Activated T-cell treated with anti-CD3 and anti-CD28 coated beads, Interleukin-2, amount 50 U/mL, for 4 hours (primary cell): ENCODE data around the gene ASPHD2. TPM values are rescaled to one million over a fixed set of nuclear protein-coding genes. Genes with fewer than 3 reads are reported as not detected.

Experiments used
- ATAC-seq, 2 donors: fragments of 200-7000 bp; cut with Tn5 transposase; one replicate each; pipeline ENCODE4 v1.10.0; 2021
- DNase-seq: peaks from one replicate; pipeline ENCODE4 v3.0.0-alpha.2; 2020
- H3K27me3 Mint-ChIP-seq: one replicate; pipeline ENCODE4 v1.8.0; 2021; ENCODE audit warnings: low read depth, mixed read lengths
- H3K36me3 Mint-ChIP-seq: one replicate; pipeline ENCODE4 v1.8.0; 2022; ENCODE audit warnings: mixed read lengths; ENCODE audit not compliant: insufficient read depth
- H3K4me1 Mint-ChIP-seq: one replicate; pipeline ENCODE4 v1.8.0; 2021; ENCODE audit warnings: low read depth, mixed read lengths
- H3K4me3 Mint-ChIP-seq: one replicate; pipeline ENCODE4 v1.8.0; 2021; ENCODE audit warnings: mild to moderate bottlenecking, moderate library complexity, mixed read lengths
- H3K9me3 Mint-ChIP-seq: one replicate; pipeline ENCODE4 v1.8.0; 2021; ENCODE audit warnings: mixed read lengths
- total RNA-seq, 3 donors: library from RNA; stranded (reverse); gene quantifications; one replicate each; pipeline ENCODE4 v1.2.1, GENCODE V29; 2021

Gene ASPHD2, protein sequence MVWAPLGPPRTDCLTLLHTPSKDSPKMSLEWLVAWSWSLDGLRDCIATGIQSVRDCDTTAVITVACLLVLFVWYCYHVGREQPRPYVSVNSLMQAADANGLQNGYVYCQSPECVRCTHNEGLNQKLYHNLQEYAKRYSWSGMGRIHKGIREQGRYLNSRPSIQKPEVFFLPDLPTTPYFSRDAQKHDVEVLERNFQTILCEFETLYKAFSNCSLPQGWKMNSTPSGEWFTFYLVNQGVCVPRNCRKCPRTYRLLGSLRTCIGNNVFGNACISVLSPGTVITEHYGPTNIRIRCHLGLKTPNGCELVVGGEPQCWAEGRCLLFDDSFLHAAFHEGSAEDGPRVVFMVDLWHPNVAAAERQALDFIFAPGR
- 10 to 100 TPM in 1 of 3 donors, 1 to 10 TPM in 2; 8.2 to 10.4 (median 8.9) TPM for total RNA-seq

DNA sequence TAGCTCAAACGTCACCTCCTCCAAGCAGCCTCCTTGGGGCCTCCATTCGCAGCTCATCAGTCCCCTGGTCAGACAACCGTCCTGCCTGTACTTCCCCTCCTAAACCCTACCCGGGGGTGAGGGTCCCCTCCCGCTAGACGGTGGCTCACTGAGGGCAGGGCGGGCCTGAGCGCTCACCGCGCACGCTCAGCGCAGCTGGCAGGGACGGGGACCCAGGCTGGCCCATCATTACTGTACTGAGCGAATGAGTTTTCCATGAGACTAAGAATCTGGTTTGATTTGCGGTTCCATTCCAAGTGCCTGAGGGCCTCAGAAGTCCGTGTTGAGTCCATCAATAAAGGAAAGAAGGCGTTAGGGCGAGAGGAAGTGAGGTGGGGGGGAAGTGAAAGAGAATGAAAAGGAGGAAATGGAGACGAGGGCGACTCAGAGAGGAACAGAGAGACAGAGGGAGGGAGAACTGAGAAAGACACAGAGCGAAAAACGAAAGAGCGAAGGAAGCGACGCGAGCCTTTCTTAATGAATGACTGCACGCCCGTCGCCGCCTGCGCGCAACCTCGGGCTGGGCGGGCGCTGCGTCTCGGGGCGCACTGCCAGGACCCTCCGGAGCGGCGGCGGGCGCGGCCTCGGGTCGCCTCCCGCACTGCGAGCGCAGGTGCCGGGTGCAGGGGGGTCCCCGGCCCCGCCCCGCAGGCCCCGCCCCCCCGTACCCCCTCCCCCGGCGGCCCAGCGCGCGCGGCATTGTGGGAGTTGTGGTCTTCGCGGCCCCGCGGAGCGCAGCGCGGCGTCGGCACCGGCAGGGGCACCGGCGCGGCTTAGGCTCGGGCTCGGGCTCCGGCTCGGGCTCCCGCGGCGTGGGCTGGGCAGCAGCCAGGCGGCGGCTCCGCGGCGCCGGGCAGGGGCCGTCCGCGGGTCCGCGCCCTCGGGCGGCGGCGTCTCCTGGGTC, at the start of gene ASPHD2:
Gene ASPHD2 (plus strand): TSS at position 746 of the 943 bp plus-strand sequence. CDS start 4,356 bp downstream, outside the sequence.
- no peaks in the 10 kb centered on the region for H3K36me3 Mint-ChIP-seq
- DNase-seq = peak; percentile 73
- no peaks in the 10 kb centered on the region for H3K9me3 Mint-ChIP-seq
- H3K27me3 Mint-ChIP-seq = no peaks in the 10 kb centered on the region
- ATAC-seq = peak; percentile 89
- peak within 1 kb of the TSS; percentile 99 for H3K4me3 Mint-ChIP-seq
- H3K4me1 Mint-ChIP-seq = peaks cover 47% of the 10 kb centered on the region

DNA sequence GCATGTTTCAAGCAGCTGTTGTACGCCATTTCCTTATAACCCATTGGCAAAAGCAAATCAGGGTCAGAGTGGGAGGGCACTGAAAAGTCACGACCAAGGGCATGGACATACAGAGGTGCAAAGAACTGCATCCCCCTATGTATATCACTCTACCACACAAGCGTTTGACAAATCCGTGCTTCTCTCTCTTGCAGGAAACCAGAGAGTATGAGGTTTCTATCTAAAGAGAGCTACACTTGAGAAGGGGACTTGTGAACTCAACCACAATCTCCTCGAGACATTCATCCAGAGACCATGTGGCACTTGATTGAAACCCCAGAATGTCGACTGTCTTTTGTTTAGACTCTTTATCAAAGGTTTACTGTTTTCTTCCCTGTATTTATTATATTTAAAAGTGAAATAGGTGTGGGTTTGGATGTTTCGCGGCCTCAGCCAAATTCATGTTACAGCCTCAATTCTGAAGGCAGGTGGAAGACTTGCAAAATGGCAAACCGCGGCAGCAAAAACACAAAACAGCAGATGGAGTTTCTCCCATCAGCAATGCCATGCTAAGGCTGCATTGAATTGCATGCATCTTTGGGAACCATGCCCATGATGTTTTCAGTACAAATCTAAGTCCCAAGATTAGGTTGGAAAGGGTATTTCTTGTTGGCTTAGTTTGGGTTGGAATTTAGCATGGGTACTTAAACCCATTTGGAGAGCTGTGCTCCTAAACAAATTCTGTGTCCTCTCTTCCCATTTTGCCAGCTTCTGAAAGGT, 48.8 kb upstream of the ASPHD2 start:
- Mint-ChIP-seq H3K4me1 (peaks cover 4% of the 10 kb centered on the region), H3K4me3 (no peak overlapping the region), H3K36me3 (no peaks in the 10 kb centered on the region), H3K9me3 (peaks cover 3% of the 10 kb centered on the region), H3K27me3 (peaks cover 34% of the 10 kb centered on the region)
- no peak for ATAC-seq
- DNase-seq = no peak

DNA sequence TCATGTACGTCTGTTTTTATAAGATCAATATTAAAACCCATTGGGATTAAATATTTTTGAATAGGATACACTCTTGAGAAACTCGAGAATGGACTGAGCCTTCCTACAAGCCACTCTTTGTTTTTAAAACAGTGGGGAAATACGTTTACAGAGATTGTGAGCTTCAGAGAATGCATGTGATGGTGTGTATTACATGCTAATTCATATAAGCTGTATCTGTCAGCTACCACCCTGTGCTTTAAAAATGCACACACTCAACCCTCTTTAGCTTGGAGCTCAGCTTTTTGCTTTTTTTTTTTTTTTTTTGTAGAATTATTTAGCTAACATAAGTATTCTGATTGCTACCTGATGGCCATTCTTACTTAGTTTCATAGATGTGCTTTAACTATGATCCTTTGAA, 46.3 kb upstream of the ASPHD2 start:
- DNase-seq = no peak
- Mint-ChIP-seq H3K9me3 (peaks cover 3% of the 10 kb centered on the region), H3K36me3 (no peaks in the 10 kb centered on the region), H3K4me1 (no peaks in the 10 kb centered on the region), H3K27me3 (peaks cover 34% of the 10 kb centered on the region), H3K4me3 (no peak overlapping the region)
- ATAC-seq = no peak

DNA sequence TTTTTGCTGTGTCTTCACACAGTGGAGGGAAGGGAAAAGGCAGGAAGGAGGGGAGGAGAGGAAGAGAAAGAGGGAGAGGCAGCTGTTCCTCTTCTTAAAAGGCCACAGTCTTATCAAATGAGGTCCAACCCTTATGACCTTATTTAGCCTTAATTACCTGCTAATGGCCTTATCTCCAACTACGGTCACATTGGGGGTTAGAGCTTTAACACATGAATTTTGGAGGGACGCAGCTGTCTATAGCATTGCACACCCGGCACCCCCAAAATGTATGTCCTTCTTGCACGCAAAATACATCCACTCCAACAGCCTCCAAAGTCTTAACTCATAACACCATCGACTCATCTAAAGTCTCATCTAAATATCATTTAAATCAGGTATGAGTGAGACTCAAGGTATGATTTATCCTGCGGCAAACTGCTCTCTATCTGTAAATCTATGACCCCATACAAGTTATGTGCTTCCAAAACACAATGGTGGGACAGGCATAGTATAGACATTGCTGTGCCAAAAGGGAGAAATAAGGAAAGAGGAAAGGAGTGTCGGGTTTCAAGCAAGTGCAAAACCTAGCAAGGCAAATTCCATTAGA, 45.0 kb upstream of the ASPHD2 start:
- Mint-ChIP-seq H3K4me1 (no peaks in the 10 kb centered on the region), H3K27me3 (peaks cover 36% of the 10 kb centered on the region), H3K4me3 (no peak overlapping the region), H3K9me3 (peaks cover 3% of the 10 kb centered on the region), H3K36me3 (no peaks in the 10 kb centered on the region)
- ATAC-seq (no peak), DNase-seq (no peak)

DNA sequence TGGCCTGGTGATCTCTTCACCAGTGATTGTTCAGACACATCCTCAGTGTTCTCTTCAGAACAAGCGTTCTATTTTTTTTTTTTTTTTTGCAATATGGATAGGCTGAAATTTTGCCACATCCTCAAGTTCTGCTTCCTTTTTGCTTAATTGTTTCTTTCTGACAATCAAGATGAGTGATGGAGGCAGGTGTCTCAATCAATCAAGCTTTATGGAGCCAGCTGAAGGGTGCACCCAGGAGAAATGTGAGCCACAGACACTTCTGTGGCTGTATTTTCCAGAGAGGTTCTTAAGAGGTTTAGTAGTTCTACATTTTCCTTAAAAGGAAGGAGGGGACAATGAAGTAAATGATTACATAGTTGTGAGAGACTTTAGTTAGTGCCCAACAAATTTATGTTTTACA, 43.9 kb upstream of the ASPHD2 start:
- no peak for ATAC-seq

DNA sequence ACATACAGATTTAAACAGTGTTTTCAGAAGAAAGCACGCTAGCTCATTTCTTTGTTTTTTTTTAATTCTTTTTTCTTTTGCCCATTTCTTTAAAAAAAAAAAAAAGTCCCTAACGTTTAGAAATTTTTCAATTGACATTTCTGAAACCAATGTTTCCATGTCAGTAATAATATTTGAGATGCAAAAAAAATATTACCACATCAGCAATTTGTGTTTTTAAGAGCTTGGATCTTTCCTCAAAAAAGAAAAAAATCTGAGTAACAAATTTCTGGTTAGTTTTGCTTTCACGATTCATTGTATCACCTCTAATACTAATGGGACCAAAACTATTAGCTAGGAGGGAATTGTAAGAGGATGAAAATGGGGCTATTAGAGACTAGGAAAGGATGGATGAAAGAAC, 39.9 kb upstream of the ASPHD2 start:
- H3K27me3 Mint-ChIP-seq = peaks cover 35% of the 10 kb centered on the region
- H3K4me3 Mint-ChIP-seq = no peak overlapping the region
- H3K9me3 Mint-ChIP-seq = no peaks in the 10 kb centered on the region
- ATAC-seq (no peak), DNase-seq (no peak)
- no peaks in the 10 kb centered on the region for H3K36me3 Mint-ChIP-seq
- H3K4me1 Mint-ChIP-seq = no peaks in the 10 kb centered on the region

More for the DNA sequence above, 43.9 kb upstream of the ASPHD2 start:
- DNase-seq = no peak
- no peaks in the 10 kb centered on the region for H3K36me3 Mint-ChIP-seq
- H3K4me3 Mint-ChIP-seq = no peak overlapping the region
- H3K4me1 Mint-ChIP-seq = no peaks in the 10 kb centered on the region
- peaks cover 39% of the 10 kb centered on the region for H3K27me3 Mint-ChIP-seq
- H3K9me3 Mint-ChIP-seq = no peaks in the 10 kb centered on the region

DNA sequence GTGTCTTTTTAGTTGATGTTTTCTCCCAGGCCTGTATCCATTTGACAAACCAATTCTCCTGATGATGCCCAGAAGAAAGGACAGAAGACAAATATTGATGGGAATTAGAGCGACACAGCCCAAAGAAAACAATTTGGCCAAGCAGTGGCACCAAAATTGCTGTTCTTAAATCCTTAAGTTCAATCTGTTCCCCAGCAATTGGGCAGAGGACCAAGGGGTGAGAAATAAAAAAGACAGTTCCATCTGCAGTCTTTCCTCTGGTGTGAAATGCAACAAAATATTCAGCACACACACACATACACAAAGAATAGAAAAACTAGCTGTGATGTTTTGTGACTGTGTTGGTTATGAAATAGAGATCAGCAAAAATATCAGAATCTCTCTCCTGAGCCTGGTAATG, 38.0 kb upstream of the ASPHD2 start:
- Mint-ChIP-seq H3K9me3 (no peaks in the 10 kb centered on the region), H3K4me1 (no peaks in the 10 kb centered on the region), H3K4me3 (no peak overlapping the region), H3K36me3 (no peaks in the 10 kb centered on the region), H3K27me3 (peaks cover 22% of the 10 kb centered on the region)
- DNase-seq = no peak
- no peak for ATAC-seq

DNA sequence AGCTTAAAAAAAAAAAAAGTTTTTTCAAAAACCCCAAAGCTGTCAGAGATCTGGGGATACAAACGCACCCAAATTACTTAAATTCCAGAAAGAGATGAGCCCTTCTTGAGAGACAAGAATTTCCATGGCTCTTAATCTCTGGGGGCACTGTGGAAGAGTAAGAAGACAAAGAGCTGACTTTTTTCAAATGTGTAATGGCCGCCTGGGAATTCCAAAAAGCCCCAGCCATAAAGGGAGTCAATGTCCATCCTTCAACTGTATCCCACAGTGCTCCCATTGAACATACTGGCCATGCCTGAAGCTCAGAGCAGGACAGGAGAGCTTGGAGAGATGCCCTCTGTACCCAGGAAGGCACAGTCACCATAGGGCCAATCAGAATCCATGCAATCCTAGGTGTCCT, 37.4 kb upstream of the ASPHD2 start:
- Mint-ChIP-seq H3K36me3 (no peaks in the 10 kb centered on the region), H3K9me3 (no peaks in the 10 kb centered on the region), H3K4me1 (no peaks in the 10 kb centered on the region), H3K4me3 (no peak overlapping the region), H3K27me3 (peaks cover 22% of the 10 kb centered on the region)
- ATAC-seq = no peak
- DNase-seq = no peak

DNA sequence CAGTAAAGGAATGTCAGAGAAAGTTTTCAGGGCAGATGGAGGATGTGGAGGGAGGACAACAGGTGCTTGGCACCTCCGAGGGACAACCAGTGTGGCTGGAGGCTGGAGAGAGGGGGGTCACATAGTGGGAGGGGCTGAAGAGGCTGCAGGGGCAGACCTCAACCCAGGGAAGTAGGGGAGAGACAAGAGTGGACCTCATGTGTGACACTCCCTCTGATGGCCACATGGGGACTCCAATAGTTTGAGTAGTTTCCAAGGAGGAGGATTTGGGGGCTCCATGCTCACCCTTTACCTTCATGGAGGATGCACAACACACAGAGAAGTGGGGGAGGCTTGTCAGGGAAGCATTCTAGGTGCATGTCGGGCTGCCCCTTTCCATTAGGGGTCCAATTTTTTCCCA, 35.1 kb upstream of the ASPHD2 start:
- Mint-ChIP-seq H3K4me3 (no peak overlapping the region), H3K9me3 (no peaks in the 10 kb centered on the region), H3K27me3 (peaks cover 16% of the 10 kb centered on the region), H3K36me3 (no peaks in the 10 kb centered on the region), H3K4me1 (no peaks in the 10 kb centered on the region)
- ATAC-seq (no peak), DNase-seq (no peak)

DNA sequence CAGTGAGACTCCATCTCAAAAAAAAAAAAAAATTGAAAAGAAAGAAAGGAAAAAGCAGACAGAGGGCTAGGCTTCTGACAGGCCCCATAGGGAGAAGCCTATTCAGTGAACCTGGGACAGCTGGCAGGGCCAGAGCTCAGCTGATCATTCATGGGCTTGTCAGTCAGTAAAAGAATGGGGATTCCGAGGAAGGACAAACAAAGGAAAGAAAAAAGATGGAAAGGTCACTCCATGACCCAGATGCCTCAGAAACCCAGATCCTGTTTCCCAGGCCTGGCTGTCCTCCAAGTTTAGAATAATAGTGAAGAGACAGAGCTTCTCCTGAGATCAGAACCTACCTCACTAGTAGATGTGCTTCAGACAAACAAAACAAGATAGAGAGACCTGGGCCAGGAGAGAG, 34.3 kb upstream of the ASPHD2 start:
- H3K27me3 Mint-ChIP-seq = peaks cover 12% of the 10 kb centered on the region

DNA sequence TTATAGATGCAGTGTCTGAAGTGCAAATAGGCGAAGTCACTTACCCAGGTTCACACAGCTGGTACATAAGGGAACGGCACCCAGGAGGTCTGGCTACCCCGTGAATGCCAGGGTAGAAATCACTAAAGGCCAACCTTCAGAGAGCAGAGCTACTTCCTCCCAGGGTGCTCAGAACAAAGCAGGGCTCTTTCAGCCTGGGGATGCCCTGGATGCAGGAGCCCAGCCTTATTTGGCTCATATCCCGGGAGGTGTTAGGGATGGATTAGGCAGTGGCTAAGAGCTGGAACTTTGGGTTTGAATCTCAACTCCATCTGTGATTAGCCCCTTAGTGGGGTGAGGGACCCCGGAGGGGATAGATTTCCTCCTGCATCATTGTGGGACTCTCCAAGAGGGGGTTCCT, 33.1 kb upstream of the ASPHD2 start:
- Mint-ChIP-seq H3K36me3 (no peaks in the 10 kb centered on the region), H3K4me3 (no peak overlapping the region), H3K27me3 (peaks cover 6% of the 10 kb centered on the region), H3K4me1 (no peaks in the 10 kb centered on the region), H3K9me3 (no peaks in the 10 kb centered on the region)
- no peak for DNase-seq
- no peak for ATAC-seq

More for the DNA sequence above, 34.3 kb upstream of the ASPHD2 start:
- ATAC-seq (no peak), DNase-seq (no peak)
- Mint-ChIP-seq H3K4me3 (no peak overlapping the region), H3K9me3 (no peaks in the 10 kb centered on the region), H3K36me3 (no peaks in the 10 kb centered on the region), H3K4me1 (no peaks in the 10 kb centered on the region)

DNA sequence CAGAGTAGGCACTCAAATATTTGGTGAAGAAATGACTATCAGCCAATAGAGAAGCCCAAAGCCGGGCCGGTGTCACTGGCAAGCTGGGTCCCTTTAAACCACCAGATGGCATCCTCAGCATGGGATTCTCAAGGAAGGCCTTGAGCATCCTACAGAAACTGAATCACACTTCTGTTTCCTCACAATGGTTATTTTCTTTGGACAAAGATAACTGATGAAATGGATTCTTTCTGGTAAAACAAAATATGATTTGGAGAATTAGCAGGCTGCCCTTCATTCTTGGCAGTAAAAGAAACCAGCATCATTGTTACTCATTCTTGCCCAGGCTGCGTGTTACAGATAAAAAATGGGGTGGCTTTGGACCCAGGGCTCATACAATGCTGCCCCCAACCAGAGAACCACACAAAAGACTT, 30.3 kb upstream of the ASPHD2 start:
- Mint-ChIP-seq H3K27me3 (peaks cover 10% of the 10 kb centered on the region), H3K4me3 (no peak overlapping the region), H3K4me1 (no peaks in the 10 kb centered on the region), H3K36me3 (no peaks in the 10 kb centered on the region), H3K9me3 (no peaks in the 10 kb centered on the region)
- ATAC-seq (peak; percentile 63 to 82), DNase-seq (peak; percentile 30)

DNA sequence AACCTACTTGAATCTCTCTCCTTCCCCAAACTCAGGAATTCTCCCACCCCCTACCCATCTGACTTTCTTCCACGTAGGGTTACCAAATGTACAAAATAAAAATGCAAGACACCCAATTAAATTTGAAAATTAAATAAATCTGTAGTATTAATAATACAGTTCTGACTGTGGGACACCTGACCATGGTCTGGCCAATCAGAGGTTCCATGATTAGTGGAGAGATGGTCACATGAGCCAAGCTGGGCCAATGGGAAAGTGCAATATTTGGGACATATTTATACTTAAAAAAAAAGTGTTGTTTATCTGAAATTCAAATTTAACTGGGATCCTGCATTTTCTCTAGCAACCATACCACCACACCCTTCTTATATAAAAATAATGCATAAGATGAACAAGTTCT, 29.8 kb upstream of the ASPHD2 start:
- Mint-ChIP-seq H3K4me3 (no peak overlapping the region), H3K36me3 (no peaks in the 10 kb centered on the region), H3K27me3 (peaks cover 9% of the 10 kb centered on the region), H3K9me3 (no peaks in the 10 kb centered on the region), H3K4me1 (peaks cover 2% of the 10 kb centered on the region)
- DNase-seq (no peak), ATAC-seq (no peak)

DNA sequence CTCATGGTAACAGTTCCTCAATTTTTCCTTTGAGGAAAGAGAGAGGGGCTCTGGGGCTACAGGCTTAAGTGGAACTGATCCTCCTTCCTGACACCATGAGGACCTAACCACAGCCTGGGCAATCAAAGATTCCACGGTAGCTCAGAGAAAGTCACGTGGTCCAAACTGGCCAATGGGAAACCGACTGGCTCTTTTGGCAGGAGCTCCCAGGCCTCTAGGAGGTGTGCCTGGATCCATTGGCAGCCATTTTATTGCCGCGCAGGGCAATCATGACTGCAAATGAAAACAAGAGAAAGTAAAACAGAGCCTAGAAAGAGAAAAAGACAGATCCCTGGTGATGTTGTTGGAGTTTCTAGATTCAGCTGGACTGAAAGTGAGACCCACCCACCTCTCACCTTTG, 27.3 kb upstream of the ASPHD2 start:
- H3K27me3 Mint-ChIP-seq = peaks cover 15% of the 10 kb centered on the region
- no peaks in the 10 kb centered on the region for H3K36me3 Mint-ChIP-seq
- DNase-seq = no peak
- H3K9me3 Mint-ChIP-seq = no peaks in the 10 kb centered on the region
- H3K4me1 Mint-ChIP-seq = peaks cover 8% of the 10 kb centered on the region
- no peak overlapping the region for H3K4me3 Mint-ChIP-seq
- no peak for ATAC-seq
